Fibroblast of peridontal ligament (primary cell): ENCODE measurements around the gene TRABD2B.
A peak's percentile ranks its signal among the peaks of the same experiment; 100 is the strongest.

Source experiments
- DNase-seq: peaks from one replicate; pipeline ENCODE4 v3.0.0-alpha.2; 2010; ENCODE audit errors: extremely low read depth

The TRABD2B gene

DNA sequence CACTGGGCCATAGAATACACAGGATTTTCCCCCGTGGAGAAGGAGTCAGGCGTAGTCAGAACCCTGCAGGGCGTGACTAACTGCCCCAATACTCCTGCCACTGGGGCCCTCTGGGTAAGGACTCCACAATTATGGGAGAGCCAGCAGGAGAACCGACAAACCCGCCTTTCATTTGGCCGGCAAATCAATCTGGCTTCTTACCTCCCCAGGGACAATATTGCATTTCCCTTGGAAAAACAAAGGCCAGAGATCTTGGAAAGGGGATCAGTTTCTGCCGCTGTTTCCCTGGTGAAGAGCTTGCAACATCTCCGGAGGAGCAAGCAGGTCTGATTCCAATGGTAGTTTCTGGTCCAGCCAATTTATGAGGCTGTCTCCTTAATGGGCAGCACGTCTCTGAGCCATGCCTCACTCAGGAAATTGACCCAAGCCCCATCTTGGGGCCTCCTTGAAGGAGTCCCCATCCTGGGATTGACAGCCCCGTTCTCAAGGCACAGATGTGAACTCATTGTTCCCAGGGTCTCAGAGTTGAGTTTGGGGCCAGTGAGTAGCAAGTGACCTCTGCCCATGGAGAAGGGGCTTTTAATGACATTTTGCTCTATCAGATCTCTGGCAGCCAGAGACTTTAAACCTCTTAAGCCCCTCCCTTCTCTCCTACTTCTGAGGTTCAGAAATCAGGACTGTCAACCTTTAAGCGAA, 4.3 kb downstream of the TRABD2B start:
- peak; percentile 94 for DNase-seq

GRCh38 chr1:47991673-47992072, 5.5 kb downstream of the TRABD2B start:
- no peak for DNase-seq

- peak; percentile 59 for DNase-seq
These were observed 6.0 kb downstream of the TRABD2B start for GRCh38 chr1:47991187-47991586.

DNA sequence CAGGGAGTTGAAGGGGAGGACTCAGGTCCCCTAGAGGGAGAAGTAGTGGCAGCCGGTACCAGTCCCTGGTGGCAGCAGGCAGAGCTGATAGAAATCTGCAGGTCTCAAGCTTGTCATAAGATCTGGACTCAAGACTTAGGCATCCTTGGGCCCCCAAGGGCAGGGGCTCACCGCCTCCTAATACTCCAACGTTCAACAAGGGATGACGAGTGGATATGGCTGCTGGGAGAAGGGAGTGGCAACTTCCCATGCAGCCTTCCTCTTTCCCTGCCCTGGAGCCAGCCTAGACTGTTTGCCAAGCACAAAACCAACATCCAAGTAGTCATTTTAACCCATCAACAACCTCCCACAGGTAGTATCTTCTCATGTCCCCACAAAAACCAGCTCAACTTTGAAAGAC, 6.9 kb downstream of the TRABD2B start:
- DNase-seq, result no peak

GRCh38 chr1:47987601-47988000, 9.6 kb downstream of the TRABD2B start:
- no peak for DNase-seq

GRCh38 chr1:47986761-47987200, 10.4 kb downstream of the TRABD2B start:
- DNase-seq, result no peak

- no peak for DNase-seq
These were observed 12.2 kb downstream of the TRABD2B start for GRCh38 chr1:47985018-47985417.

- DNase-seq, result no peak
These were observed 12.9 kb downstream of the TRABD2B start for GRCh38 chr1:47984175-47984789.

DNA sequence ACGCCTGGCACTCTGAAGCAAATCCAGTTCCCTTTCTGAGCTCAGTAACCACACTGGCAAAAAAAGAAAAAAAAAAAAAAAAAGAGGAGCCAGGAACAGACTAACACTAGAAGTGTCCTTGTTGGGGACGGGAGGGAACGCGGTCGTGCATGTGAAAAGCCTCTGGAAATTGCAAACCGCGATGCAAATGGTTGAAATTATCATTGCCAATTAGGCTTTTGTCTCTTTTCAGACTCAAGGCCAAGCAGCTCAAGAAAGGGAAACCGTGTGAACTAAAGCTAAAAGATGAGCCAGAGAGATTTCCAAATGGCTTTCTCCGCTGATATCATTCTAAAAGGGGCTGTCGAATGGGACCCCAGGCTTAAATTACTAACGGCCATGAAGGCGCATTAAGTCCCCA, 13.5 kb downstream of the TRABD2B start:
- DNase-seq, result no peak

DNA sequence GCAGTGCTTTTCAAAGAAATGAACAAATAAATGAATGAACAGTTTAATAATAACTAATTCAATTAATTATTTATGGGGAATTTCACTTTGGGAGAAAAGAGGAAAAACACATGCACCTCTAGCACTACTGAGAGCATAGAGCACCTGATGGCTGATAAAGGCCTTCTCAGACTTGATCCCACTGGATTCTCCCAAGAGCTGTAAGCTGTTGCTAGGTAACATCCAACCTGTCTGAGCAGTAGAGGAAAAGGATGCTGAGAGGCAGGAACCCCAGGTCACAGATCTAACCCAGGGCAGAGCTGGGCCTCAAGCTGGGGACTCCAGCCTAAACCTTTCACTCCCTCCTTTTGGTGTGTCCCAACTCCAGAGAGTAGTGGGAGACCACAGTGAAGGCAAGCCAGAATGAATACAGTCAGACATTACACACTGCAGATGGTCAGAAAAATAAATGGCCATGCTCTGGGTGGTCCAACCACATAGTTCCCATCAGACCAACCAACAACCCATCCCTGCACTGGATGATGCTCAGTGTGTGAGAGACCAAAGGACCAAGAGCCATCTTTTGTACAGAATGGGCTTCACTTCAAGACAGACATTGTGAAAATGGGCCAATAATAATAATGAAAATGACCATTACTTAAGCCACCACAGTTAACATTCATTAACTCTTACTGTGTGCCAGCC, 15.4 kb downstream of the TRABD2B start:
- DNase-seq, result no peak

DNA sequence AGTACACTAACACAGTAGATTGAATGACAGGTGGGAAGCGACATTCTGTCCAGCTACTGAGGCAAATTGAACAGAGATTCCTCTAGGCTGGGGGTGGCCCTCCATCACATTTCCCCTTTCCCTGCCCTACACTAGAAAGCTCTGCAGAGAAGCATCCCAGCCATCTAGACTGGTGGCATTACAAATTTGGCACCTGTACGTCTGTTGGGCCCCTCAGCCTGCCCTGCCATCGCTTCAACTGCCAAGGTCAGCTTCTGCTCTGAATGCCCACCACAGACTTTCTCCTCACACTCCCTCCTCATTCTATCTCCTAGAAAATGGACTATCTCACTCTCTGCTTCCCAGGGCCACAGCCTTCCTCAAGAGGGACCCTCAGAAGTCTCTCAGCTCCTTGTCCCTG, 16.7 kb downstream of the TRABD2B start:
- DNase-seq, result no peak

DNA sequence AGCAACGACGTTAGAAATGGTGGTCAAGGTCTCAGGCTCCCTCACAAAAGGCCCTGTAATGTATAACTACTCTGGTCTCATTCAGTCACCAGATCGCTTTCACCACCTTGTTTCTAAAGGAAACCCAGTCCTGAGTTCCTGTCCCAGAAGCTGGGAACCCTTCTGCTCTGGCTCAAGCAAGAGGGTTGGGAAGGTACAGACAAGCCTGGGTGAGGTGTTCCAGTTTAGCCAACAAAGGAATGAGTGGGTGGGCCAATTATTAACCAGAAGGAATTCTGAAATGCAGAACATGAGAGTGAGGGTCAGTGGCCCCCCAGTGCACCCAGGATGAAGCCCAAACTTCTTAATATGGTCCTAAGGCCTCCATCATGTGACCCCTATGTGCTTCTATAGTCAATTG, 17.5 kb downstream of the TRABD2B start:
- DNase-seq, result no peak

- DNase-seq, result peak; percentile 79
These were observed 18.7 kb downstream of the TRABD2B start for GRCh38 chr1:47978486-47978885.

DNA sequence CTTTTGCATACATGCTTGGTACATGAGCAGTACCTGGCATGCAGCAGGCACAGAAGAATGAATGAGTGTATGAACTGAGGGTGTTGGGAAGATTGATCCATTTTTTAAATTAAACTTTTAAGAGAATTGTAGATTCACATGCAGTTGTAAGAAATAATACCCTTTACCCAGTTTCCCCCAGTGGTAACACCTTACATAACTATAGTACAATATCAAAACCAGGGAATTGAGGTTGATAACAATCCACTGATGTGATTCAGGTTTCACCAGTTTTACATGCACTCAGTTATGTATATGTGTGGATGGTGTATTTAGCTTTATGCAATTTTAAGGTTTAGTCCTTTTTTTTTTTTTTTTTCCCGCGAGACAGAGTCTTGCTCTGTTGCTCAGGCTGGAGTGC, 20.5 kb downstream of the TRABD2B start:
- no peak for DNase-seq

- no peak for DNase-seq
These were observed 20.9 kb downstream of the TRABD2B start for GRCh38 chr1:47976267-47976666.

- no peak for DNase-seq
These were observed 21.8 kb downstream of the TRABD2B start for GRCh38 chr1:47975302-47975921.

GRCh38 chr1:47972864-47973432, 24.2 kb downstream of the TRABD2B start:
- DNase-seq, result no peak

- no peak for DNase-seq
These were observed 25.6 kb downstream of the TRABD2B start for GRCh38 chr1:47971385-47972160.

DNA sequence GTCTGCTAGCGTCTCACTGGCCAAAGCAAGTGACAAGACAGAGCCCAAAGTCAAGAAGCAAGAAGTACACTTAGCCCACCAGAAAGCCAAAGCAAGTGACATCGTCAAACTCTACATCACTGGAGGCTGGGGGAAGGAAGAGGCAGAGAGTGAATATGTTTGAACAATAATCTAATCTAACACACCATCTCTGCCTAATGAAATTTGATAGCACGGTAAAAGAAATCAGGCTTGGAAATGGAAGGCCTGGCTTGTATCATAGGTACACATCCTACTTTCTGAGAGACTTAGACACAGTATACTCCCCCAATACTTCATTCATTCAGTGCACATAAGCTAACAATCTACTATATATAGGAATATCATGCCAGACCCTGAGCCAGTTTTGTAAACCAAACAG, 26.3 kb downstream of the TRABD2B start:
- no peak for DNase-seq

DNA sequence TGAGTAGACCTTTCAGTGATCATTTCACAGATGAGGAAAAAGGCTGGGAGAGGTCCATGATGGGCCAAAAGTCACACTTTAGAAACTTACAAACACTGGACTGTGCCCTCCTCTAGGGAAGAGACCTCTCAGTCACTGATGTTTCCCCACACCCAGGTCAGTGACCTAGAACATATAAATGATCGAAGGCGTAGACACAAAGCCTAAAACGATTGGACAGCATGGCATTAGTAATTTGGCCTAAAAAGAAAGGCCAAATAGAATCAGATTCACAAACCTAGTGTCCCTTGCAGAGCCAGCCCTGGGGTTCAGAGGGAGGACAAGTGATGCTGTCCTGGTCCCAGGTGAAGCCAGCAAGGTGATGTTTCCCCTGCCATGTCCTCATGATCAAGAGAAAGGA, 27.7 kb downstream of the TRABD2B start:
- no peak for DNase-seq

GRCh38 chr1:47968556-47968888, 28.7 kb downstream of the TRABD2B start:
- no peak for DNase-seq
